NOMO-1 treated with DMSO at 0.1 percent for 48 hours (cell line): ENCODE data around the gene KIF5C.

Source experiments
- DNase-seq: peaks from one replicate; lab custom pipeline; 2025; ENCODE audit not compliant: unreplicated experiment; lab: John Stamatoyannopoulos, UW

Gene KIF5C

DNA sequence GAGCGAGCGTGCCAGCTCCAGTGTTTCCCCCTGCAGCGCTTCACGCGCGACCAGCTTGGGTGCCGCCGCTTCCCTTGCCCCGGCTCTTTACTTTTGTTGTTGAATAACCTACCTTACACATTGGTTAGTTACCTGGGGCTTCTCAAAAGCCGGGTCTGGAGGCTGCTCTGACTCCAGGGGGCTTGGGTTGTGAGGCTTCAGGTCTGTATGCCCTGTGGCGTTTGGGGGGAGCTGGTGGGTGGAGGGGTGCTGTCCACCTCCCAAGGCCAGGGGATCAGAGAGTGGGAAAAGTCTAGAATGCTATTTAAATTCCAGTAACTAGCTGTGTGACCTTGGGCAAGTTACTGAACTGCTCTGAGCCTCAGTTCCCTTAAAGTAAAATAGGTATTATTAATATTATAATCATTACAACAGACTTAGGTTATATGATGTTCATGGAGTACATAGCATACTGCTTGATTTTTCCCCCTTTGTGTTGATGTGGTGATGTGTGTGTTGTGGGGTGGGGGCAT is 164.2 kb downstream of the KIF5C start:
- no peak for DNase-seq

GRCh38 chr2:149040451-149040850 is 165.4 kb downstream of the KIF5C start:
- DNase-seq, result peak; percentile 57

GRCh38 chr2:149041482-149041881 is 166.5 kb downstream of the KIF5C start:
- DNase-seq, result no peak

- DNase-seq, result no peak
These were observed 167.9 kb downstream of the KIF5C start for GRCh38 chr2:149042881-149043280.

DNA sequence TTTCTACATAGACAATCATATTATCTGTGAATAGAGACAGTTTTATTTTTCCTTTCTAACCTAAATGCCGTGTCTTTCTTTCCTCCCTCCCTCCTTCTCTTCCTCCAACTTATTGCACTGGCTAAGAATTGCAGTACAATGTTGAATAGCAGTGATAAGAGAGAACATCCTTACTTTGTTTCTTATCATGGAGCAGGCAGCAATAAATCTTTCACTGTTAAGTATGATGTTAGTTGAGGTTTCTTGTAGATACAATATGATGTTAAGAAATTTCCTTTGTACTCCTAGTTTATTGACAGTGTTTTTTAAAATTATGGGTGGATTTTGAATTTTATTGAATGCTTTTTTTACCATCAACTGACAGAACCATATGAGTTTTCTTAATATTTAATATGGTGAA is 169.5 kb downstream of the KIF5C start:
- no peak for DNase-seq

DNA sequence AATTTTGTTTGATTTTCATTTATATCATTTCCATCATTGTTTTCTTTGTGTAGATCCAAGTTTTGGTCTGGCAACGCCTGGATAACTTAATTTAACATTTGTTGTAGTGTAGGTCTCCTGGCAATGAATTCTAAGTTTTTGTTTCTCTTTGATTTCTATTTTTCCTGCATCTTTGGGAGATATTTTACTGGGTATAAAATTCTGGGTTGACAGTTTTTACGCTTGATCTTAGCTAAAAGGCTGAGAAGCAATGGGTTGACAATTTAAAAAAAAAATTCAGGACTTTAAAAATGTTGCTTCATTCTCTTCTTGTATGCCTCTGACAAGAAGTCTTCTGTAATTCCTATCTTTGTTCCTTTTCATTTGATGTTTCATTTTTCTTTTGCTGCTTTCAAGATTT is 172.1 kb downstream of the KIF5C start:
- DNase-seq, result no peak

- no peak for DNase-seq
These were observed 174.1 kb downstream of the KIF5C start for GRCh38 chr2:149049142-149049541.

GRCh38 chr2:149050188-149050587 is 175.2 kb downstream of the KIF5C start:
- DNase-seq, result no peak

- no peak for DNase-seq
These were observed 180.7 kb downstream of the KIF5C start for GRCh38 chr2:149055751-149056150.

DNA sequence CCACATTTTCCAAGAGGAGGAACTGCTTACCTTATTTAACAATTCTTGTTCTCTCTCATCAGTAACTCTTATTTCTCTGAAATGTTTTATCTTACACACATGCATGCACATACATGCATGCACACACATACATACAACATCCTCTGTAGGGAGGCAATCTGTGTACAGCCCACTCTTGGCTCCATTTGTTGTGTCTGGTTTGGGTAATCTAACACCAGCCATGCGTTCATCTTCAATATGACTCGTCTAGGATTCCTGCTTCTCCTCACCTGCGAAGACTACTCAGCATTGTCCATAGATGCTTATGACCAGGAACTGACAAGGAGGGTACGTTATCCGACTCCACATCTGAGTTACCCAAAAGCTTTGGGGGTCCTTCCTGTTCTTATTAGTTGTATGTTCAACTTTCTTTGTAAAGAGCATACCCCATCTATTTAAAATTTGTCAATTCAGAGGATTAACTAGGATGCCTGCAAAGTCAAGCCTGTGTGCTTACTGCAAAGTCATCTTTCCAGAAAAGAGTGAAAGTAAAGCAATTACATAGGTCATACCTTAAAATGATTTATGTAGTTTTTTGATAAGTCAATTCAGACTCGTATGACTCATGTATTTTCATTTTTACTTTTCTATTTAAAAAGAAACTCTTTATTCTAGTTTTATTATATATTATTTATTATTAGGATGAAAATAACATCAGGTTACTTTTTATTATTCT is 181.7 kb downstream of the KIF5C start:
- no peak for DNase-seq

DNA sequence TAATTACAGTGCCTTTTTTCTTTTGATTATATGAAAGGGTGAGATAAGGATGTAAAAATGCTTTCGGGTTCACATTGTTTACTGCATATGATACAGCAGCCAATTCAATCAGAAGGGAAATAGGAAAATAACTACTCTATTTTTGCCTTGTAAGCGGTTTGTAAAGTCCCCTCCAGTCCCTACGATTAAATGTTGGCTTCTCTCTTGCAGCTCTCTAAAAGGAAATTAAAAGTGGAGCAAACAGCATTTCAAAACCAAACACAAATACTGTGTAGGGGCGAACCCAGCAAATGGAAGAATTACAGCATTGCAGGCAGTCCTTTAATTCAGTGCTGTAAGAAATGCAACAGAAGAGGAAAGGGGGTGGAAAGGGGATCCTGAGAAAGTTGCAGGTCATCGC is 182.4 kb downstream of the KIF5C start:
- DNase-seq, result no peak

GRCh38 chr2:149058936-149059335 is 183.9 kb downstream of the KIF5C start:
- no peak for DNase-seq

GRCh38 chr2:149059822-149060221 is 184.8 kb downstream of the KIF5C start:
- no peak for DNase-seq

DNA sequence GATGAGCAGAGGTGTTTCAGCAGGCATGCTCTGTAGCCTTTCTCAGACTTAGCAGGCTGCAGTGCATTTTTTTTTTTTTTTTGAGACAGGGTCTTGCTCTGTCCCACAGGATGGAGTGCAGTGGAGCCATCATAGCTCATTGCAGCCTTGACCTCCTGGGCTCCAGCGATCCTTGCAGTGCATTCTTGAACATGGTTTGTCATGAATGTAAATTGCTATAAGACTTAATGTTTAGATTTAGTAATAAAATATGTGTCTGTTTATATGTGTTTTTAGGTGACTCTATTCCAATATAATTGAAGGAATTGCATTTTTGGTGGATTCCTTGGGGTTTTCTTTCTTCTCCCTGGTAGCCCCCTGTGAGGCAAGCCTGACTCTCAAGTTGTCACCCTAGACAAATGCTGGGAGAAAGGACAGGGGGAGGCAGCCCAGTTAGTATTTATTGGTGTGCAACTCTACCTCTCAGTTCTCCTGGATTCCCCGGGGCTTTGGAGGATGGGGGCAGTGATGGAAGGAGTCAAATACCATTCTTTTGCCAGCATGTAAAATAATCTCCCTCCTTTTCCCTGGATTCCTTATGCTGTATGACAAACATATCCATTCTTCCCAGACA is 186.2 kb downstream of the KIF5C start:
- DNase-seq, result no peak

GRCh38 chr2:149062531-149062930 is 187.5 kb downstream of the KIF5C start:
- DNase-seq, result no peak

- no peak for DNase-seq
These were observed 188.2 kb downstream of the KIF5C start for GRCh38 chr2:149063177-149063576.

- DNase-seq, result no peak
These were observed 189.4 kb downstream of the KIF5C start for GRCh38 chr2:149064365-149064841.

GRCh38 chr2:149064856-149065630 is 190.0 kb downstream of the KIF5C start:
- DNase-seq, result no peak

DNA sequence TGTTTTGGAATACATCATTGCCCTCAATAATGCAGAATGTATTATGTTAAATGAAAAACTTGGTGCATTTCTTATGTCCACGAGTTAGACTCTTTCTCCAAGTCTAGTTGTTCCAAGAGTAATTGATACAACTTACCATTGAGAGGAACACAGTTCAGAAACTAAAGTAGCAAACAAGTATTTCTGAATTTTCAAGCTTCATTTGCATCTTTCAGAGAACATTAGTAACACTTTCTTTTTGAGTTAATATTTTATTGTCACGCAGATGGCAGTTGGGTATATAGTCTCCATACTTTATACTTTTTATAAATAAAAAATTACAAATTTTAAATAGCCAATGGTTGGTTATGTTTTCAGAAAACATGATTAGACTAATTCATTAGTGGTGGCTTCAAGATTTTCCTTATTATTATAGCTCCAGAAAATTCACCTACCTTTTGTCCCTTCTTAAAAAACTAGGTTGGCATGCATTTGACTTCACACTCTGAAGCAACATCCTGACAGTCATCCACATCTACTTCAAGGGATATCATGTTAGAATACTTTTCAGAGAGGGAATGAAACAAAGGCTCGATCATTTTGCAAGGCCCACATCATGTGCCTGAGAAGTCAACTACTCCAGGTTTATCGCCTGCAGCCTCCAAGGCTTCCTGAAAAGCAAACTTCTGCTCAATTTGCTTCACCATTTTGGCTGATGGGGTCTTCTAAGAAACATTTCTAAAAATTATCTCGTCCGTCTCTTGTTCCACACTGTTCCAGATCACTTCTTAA is 193.4 kb downstream of the KIF5C start:
- DNase-seq, result no peak

- peak; percentile 73 for DNase-seq
These were observed 194.2 kb downstream of the KIF5C start for GRCh38 chr2:149068996-149069888.
